C4-2B (cell line): ENCODE measurements around the gene DNAH17.

Experiments
- H3K27ac ChIP-seq: fragments of 450-650 bp; 2 replicates; pipeline ENCODE4 v1.5.1; 2017
- ZFX ChIP-seq: fragments of 450-650 bp; IDR thresholded peaks from 2 replicates; pipeline ENCODE4 v1.6.1; 2017
- TF ChIP-seq, protein P1 (sequence below): fragments of 450-650 bp; conservative IDR thresholded peaks from 2 replicates; pipeline ENCODE4 v1.5.1; 2017; ENCODE audit warnings: mild to moderate bottlenecking

DNAH17 gene

GRCh38 chr17:78486946-78487680, 90.1 kb downstream of the DNAH17 start:
- no peak overlapping the region for H3K27ac ChIP-seq
- no peak for TF ChIP-seq ZFX
- TF ChIP-seq, protein P1, sequence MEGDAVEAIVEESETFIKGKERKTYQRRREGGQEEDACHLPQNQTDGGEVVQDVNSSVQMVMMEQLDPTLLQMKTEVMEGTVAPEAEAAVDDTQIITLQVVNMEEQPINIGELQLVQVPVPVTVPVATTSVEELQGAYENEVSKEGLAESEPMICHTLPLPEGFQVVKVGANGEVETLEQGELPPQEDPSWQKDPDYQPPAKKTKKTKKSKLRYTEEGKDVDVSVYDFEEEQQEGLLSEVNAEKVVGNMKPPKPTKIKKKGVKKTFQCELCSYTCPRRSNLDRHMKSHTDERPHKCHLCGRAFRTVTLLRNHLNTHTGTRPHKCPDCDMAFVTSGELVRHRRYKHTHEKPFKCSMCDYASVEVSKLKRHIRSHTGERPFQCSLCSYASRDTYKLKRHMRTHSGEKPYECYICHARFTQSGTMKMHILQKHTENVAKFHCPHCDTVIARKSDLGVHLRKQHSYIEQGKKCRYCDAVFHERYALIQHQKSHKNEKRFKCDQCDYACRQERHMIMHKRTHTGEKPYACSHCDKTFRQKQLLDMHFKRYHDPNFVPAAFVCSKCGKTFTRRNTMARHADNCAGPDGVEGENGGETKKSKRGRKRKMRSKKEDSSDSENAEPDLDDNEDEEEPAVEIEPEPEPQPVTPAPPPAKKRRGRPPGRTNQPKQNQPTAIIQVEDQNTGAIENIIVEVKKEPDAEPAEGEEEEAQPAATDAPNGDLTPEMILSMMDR: no peak

- no peak overlapping the region for H3K27ac ChIP-seq
- TF ChIP-seq, protein P1: no peak
- no peak for TF ChIP-seq ZFX
These were observed 90.9 kb downstream of the DNAH17 start for GRCh38 chr17:78486228-78486802.

- H3K27ac ChIP-seq: no peak overlapping the region
These were observed 91.7 kb downstream of the DNAH17 start for GRCh38 chr17:78485290-78486168.

GRCh38 chr17:78484271-78485246, 92.6 kb downstream of the DNAH17 start:
- TF ChIP-seq ZFX: no peak
- TF ChIP-seq, protein P1: no peak
- H3K27ac ChIP-seq: no peak overlapping the region

More at GRCh38 chr17:78485290-78486168, 91.7 kb downstream of the DNAH17 start:
- TF ChIP-seq, protein P1: no peak
- no peak for TF ChIP-seq ZFX

GRCh38 chr17:78479369-78479768, 97.8 kb downstream of the DNAH17 start:
- H3K27ac ChIP-seq: no peak overlapping the region
- TF ChIP-seq ZFX: no peak
- TF ChIP-seq, protein P1: no peak

DNA sequence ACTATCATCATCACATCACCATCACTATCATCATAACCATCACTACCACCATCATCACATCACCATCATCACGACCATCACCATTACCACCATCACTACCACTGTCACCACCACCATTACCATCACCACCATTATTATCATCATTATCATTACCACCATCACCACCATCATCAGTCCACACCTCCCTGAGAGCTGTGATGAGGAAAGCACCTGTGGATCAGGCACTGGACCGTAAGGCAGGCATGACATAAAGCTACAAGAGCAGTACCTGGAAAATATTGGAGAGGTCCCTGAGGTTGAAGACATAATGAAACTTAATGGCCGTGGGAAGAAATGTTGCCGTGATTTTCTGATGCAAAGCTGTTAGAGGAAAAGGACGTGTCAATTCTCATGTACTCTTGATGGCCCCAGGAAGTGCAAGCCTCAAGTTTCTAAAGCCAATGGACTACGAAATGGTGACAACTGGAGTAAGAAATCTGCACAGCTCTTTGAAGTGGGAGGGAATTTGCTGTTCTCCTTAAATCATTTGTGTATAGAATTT, 98.4 kb downstream of the DNAH17 start:
- H3K27ac ChIP-seq: no peak overlapping the region
- TF ChIP-seq ZFX: no peak
- TF ChIP-seq, protein P1: no peak
